ENCODE data around the gene CLIC5.

Gene CLIC5

GRCh38 chr6:45965792-45966191 lies 49.9 kb downstream of the CLIC5 start:
- no peak for FAIRE-seq
- peak; percentile 73 for DNase-seq (ENCODE audit: low spot score)

GRCh38 chr6:45965007-45965406 lies 50.7 kb downstream of the CLIC5 start:
- FAIRE-seq: no peak
- DNase-seq (ENCODE audit: low spot score): peak; percentile 22

GRCh38 chr6:45964300-45964699 lies 51.4 kb downstream of the CLIC5 start:
- no peak for DNase-seq (ENCODE audit: low spot score)
- FAIRE-seq: no peak

- FAIRE-seq (no peak), DNase-seq (ENCODE audit: low spot score) (no peak)
These were observed 51.8 kb downstream of the CLIC5 start for GRCh38 chr6:45963896-45964295.

- DNase-seq (ENCODE audit: low spot score) (no peak), FAIRE-seq (no peak)
These were observed 54.5 kb downstream of the CLIC5 start for GRCh38 chr6:45961125-45961524.

- no peak for FAIRE-seq
- peak; percentile 37 for DNase-seq (ENCODE audit: low spot score)
These were observed 56.0 kb downstream of the CLIC5 start for GRCh38 chr6:45959534-45960145.

GRCh38 chr6:45956663-45957062 lies 59.0 kb downstream of the CLIC5 start:
- no peak for FAIRE-seq
- no peak for DNase-seq (ENCODE audit: low spot score)

GRCh38 chr6:45956176-45956575 lies 59.5 kb downstream of the CLIC5 start:
- DNase-seq (ENCODE audit: low spot score) (no peak), FAIRE-seq (no peak)

- FAIRE-seq (no peak), DNase-seq (ENCODE audit: low spot score) (no peak)
These were observed 60.1 kb downstream of the CLIC5 start for GRCh38 chr6:45955597-45955996.

GRCh38 chr6:45952546-45952945 lies 63.1 kb downstream of the CLIC5 start:
- no peak for FAIRE-seq

GRCh38 chr6:45952168-45952529 lies 63.5 kb downstream of the CLIC5 start:
- FAIRE-seq (no peak), DNase-seq (ENCODE audit: low spot score) (no peak)

More at GRCh38 chr6:45952546-45952945, 63.1 kb downstream of the CLIC5 start:
- no peak for DNase-seq (ENCODE audit: low spot score)

- DNase-seq (ENCODE audit: low spot score): no peak
- no peak for FAIRE-seq
These were observed 64.1 kb downstream of the CLIC5 start for GRCh38 chr6:45951321-45952167.

GRCh38 chr6:45949256-45949655 lies 66.4 kb downstream of the CLIC5 start:
- FAIRE-seq (no peak), DNase-seq (ENCODE audit: low spot score) (no peak)

- DNase-seq (ENCODE audit: low spot score) (no peak), FAIRE-seq (no peak)
These were observed 67.9 kb downstream of the CLIC5 start for GRCh38 chr6:45947807-45948206.

GRCh38 chr6:45946887-45947286 lies 68.8 kb downstream of the CLIC5 start:
- DNase-seq (ENCODE audit: low spot score): no peak
- no peak for FAIRE-seq

- DNase-seq (ENCODE audit: low spot score): no peak
- no peak for FAIRE-seq
These were observed 69.3 kb downstream of the CLIC5 start for GRCh38 chr6:45946352-45946751.

GRCh38 chr6:45942953-45943352 lies 72.7 kb downstream of the CLIC5 start:
- FAIRE-seq (no peak), DNase-seq (ENCODE audit: low spot score) (no peak)

GRCh38 chr6:45933855-45934254 lies 81.8 kb downstream of the CLIC5 start:
- DNase-seq (ENCODE audit: low spot score): no peak
- FAIRE-seq: no peak

- FAIRE-seq: no peak
These were observed 84.4 kb downstream of the CLIC5 start for GRCh38 chr6:45931232-45931631.

GRCh38 chr6:45930420-45931040 lies 85.1 kb downstream of the CLIC5 start:
- DNase-seq (ENCODE audit: low spot score): peak; percentile 73
- FAIRE-seq: no peak

More at GRCh38 chr6:45931232-45931631, 84.4 kb downstream of the CLIC5 start:
- DNase-seq (ENCODE audit: low spot score): no peak

GRCh38 chr6:45929421-45930361 lies 86.0 kb downstream of the CLIC5 start:
- DNase-seq (ENCODE audit: low spot score) (no peak), FAIRE-seq (no peak)

Data from urothelium cell line (cell line).